HAP-1 (cell line): ENCODE data around the gene LZIC.

ENCODE experiments used
- DNase-seq, 2 experiments: peaks; one replicate each; pipeline ENCODE4 v3.0.0-alpha.2; 2016 to 2020; ENCODE audit warnings: low spot score in 2 of 2
- H3K27me3 ChIP-seq: fragments of 250-450 bp; sonication (Bioruptor Pico); 2 replicates; pipeline ENCODE4 v1.5.1; 2020; ENCODE audit warnings: low read depth, mild to moderate bottlenecking, moderate library complexity
- H3K36me3 ChIP-seq: fragments of 250-450 bp; sonication (Bioruptor Pico); replicated peaks from 2 replicates; pipeline ENCODE4 v1.5.1; 2020; ENCODE audit warnings: mild to moderate bottlenecking
- H3K4me1 ChIP-seq: fragments of 250-450 bp; sonication (Bioruptor Pico); 2 replicates; pipeline ENCODE4 v1.5.1; 2020; ENCODE audit warnings: mild to moderate bottlenecking
- H3K4me3 ChIP-seq: fragments of 250-450 bp; sonication (Bioruptor Pico); 2 replicates; pipeline ENCODE4 v1.5.1; 2020; ENCODE audit warnings: mild to moderate bottlenecking, moderate library complexity
- H3K9me3 ChIP-seq: fragments of 250-450 bp; sonication (Bioruptor Pico); 2 replicates; pipeline ENCODE4 v1.5.1; 2020; ENCODE audit warnings: mild to moderate bottlenecking, moderate library complexity
- in situ Hi-C: fragments of 300-500 bp; cut with MboI; formaldehyde crosslinking; loops from 3 replicates; pipeline ENCODE4 v1.14.3; 2020; ENCODE audit warnings: low sequenced_read_pairs, inconsistent platforms, mixed read lengths

Gene LZIC

GRCh38 chr1:9887070-9887469, 56.1 kb downstream of the LZIC start:
- DNase-seq, result no peak
- H3K4me1 ChIP-seq, result no peaks in the 10 kb centered on the region
- H3K36me3 ChIP-seq, result no peaks in the 10 kb centered on the region
- in situ Hi-C loops, result loop anchor here (10.0 kb wide), 1 partner anchor 58 kb away; the partner anchor contains the start of genes LZIC and NMNAT1
- no peaks in the 10 kb centered on the region for H3K9me3 ChIP-seq
- H3K27me3 ChIP-seq, result no peaks in the 10 kb centered on the region
- H3K4me3 ChIP-seq, result no peak overlapping the region

DNA sequence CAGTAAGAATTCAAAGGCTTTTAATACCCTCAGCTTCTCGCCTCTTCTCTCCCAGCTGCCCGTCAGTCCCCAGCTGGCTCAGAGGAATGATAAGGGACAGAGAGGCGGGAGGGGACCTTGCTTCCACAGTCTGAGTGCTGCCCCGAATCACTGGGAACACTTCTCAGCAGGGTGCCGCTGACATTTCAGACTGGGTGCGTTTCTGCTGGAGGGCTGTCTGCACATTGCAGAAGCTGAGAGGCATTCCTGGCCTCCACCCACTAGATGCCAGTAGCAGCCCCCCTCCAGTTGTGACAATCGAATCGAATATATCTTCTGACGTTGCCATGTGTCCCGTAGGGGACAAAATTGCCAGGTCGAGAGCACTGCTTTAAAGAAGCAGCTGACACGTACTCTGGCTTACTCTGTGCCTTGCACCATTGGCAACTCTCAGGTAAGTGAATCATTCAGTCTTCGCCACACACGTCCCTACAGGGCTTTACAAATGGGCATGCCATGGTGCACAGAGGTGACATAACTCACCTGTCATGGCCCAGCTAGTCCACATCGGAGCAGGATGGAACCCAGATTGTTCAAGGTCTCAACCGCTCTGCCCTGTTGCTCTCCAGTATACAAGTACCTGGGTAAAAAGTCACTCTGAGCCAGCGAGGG, 57.0 kb downstream of the LZIC start:
- no peak for DNase-seq
- H3K4me1 ChIP-seq, result no peaks in the 10 kb centered on the region
- H3K4me3 ChIP-seq, result no peak overlapping the region
- no peaks in the 10 kb centered on the region for H3K9me3 ChIP-seq
- no peaks in the 10 kb centered on the region for H3K36me3 ChIP-seq
- in situ Hi-C loops, result loop anchor here (10.0 kb wide), 1 partner anchor 59 kb away; the partner anchor contains the start of genes LZIC and NMNAT1
- no peaks in the 10 kb centered on the region for H3K27me3 ChIP-seq

GRCh38 chr1:9884805-9885204, 58.4 kb downstream of the LZIC start:
- Histone ChIP-seq H3K4me3 (no peak overlapping the region), H3K4me1 (no peaks in the 10 kb centered on the region), H3K9me3 (no peaks in the 10 kb centered on the region), H3K27me3 (no peaks in the 10 kb centered on the region), H3K36me3 (no peaks in the 10 kb centered on the region)
- DNase-seq, result no peak
- in situ Hi-C loops, result loop anchor here (10.0 kb wide), 1 partner anchor 60 kb away; the partner anchor contains the start of genes LZIC and NMNAT1

GRCh38 chr1:9883585-9884449, 59.4 kb downstream of the LZIC start:
- DNase-seq, result no peak
- Histone ChIP-seq H3K27me3 (no peaks in the 10 kb centered on the region), H3K36me3 (no peaks in the 10 kb centered on the region), H3K9me3 (no peaks in the 10 kb centered on the region), H3K4me3 (no peak overlapping the region), H3K4me1 (no peaks in the 10 kb centered on the region)
- in situ Hi-C loops, result loop anchor here (10.0 kb wide), 1 partner anchor 61 kb away; the partner anchor contains the start of genes LZIC and NMNAT1

GRCh38 chr1:9882945-9883303, 60.3 kb downstream of the LZIC start:
- Histone ChIP-seq H3K4me3 (no peak overlapping the region), H3K4me1 (no peaks in the 10 kb centered on the region), H3K36me3 (no peaks in the 10 kb centered on the region), H3K9me3 (no peaks in the 10 kb centered on the region), H3K27me3 (no peaks in the 10 kb centered on the region)
- in situ Hi-C loops, result loop anchor here (10.0 kb wide), 1 partner anchor 62 kb away; the partner anchor contains the start of genes LZIC and NMNAT1
- no peak for DNase-seq

DNA sequence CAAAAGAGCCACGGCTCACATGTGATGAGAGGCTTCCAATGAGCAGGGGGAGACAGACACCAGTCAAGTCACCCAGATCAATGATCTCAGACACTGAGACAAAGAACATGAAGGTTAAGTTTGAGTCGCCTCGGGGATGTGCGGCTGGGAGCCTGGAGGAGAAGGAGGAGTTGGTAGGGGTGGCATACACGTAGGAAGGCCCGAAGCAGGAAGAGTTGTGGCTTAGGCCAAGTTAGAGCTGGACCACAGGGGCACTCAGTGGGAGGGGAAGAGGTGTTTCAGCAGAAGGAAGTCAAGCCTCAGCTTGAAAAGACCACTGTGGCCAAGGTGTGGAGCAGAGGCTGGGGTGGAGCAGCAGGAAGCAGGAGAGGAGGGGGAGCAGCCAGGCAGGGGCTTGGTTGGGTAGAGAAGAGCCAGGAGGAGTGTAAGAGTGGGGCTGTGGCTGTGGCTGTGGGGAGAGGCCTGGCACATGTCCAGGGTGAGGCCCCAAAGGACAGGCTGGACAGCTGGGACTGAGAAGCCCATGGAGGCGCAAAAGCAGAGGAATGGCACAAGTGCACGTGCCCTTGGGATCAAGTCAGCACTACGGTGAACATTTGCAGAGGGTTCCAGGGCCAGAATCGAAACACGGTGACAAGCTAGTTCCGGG, 60.8 kb downstream of the LZIC start:
- no peak overlapping the region for H3K4me3 ChIP-seq
- no peak for DNase-seq
- no peaks in the 10 kb centered on the region for H3K9me3 ChIP-seq
- no peaks in the 10 kb centered on the region for H3K36me3 ChIP-seq
- H3K4me1 ChIP-seq, result no peaks in the 10 kb centered on the region
- in situ Hi-C loops, result loop anchor here (10.0 kb wide), 1 partner anchor 62 kb away; the partner anchor contains the start of genes LZIC and NMNAT1
- H3K27me3 ChIP-seq, result no peaks in the 10 kb centered on the region

GRCh38 chr1:9881838-9882249, 61.3 kb downstream of the LZIC start:
- Histone ChIP-seq H3K9me3 (no peaks in the 10 kb centered on the region), H3K4me1 (no peaks in the 10 kb centered on the region), H3K4me3 (no peak overlapping the region), H3K27me3 (no peaks in the 10 kb centered on the region), H3K36me3 (no peaks in the 10 kb centered on the region)
- DNase-seq, result no peak
- in situ Hi-C loops, result loop anchor here (10.0 kb wide), 1 partner anchor 63 kb away; the partner anchor contains the start of genes LZIC and NMNAT1
